GM18498 (cell line): Measurements from ENCODE around the gene IGSF22.

Experiments
- ATAC-seq: cut with Tn5 transposase; IDR thresholded peaks from one replicate; pipeline ENCODE4 v1.9.1; 2021; ENCODE audit warnings: mild to moderate bottlenecking, moderate library complexity; ENCODE audit not compliant: unreplicated experiment

Gene IGSF22

GRCh38 chr11:18726040-18726439 lies at the start of gene IGSF22:
Gene IGSF22 (minus strand): TSS chr11:18726188. CDS start chr11:18724236, 1,952 bp downstream.
- ATAC-seq = no peak

- no peak for ATAC-seq
Measured at GRCh38 chr11:18774801-18775200, 48.8 kb upstream of the IGSF22 start.

- ATAC-seq = no peak
Measured at GRCh38 chr11:18773681-18774080, 47.7 kb upstream of the IGSF22 start.

- ATAC-seq = no peak
Measured at GRCh38 chr11:18773104-18773503, 47.1 kb upstream of the IGSF22 start.

GRCh38 chr11:18772211-18772610 lies 46.2 kb upstream of the IGSF22 start:
- ATAC-seq = no peak

GRCh38 chr11:18771266-18772035 lies 45.5 kb upstream of the IGSF22 start:
- no peak for ATAC-seq

- no peak for ATAC-seq
Measured at GRCh38 chr11:18770479-18771125, 44.6 kb upstream of the IGSF22 start.

- peak; percentile 54 for ATAC-seq
Measured at GRCh38 chr11:18769802-18770456, 43.9 kb upstream of the IGSF22 start.

- no peak for ATAC-seq
Measured at GRCh38 chr11:18768978-18769377, 43.0 kb upstream of the IGSF22 start.

- ATAC-seq = peak; percentile 88
Measured at GRCh38 chr11:18768472-18768901, 42.5 kb upstream of the IGSF22 start.

GRCh38 chr11:18766015-18766414 lies 40.0 kb upstream of the IGSF22 start:
- ATAC-seq = no peak

- no peak for ATAC-seq
Measured at GRCh38 chr11:18765554-18765953, 39.6 kb upstream of the IGSF22 start.

- no peak for ATAC-seq
Measured at GRCh38 chr11:18761741-18762140, 35.8 kb upstream of the IGSF22 start.

GRCh38 chr11:18761144-18761543 lies 35.2 kb upstream of the IGSF22 start:
- ATAC-seq = no peak

- ATAC-seq = no peak
Measured at GRCh38 chr11:18757811-18758210, 31.8 kb upstream of the IGSF22 start.

- no peak for ATAC-seq
Measured at GRCh38 chr11:18756889-18757288, 30.9 kb upstream of the IGSF22 start.

GRCh38 chr11:18754308-18754707 lies 28.3 kb upstream of the IGSF22 start:
- no peak for ATAC-seq

GRCh38 chr11:18752502-18752901 lies 26.5 kb upstream of the IGSF22 start:
- ATAC-seq = no peak

GRCh38 chr11:18750944-18751343 lies 25.0 kb upstream of the IGSF22 start:
- no peak for ATAC-seq

GRCh38 chr11:18749681-18750319 lies 23.8 kb upstream of the IGSF22 start:
- no peak for ATAC-seq

GRCh38 chr11:18748766-18749365 lies 22.9 kb upstream of the IGSF22 start:
- no peak for ATAC-seq
